HCT116 (cell line): ENCODE data around the gene PPP1R14C. TPM values are rescaled to one million over a fixed set of nuclear protein-coding genes. Genes with fewer than 3 reads are reported as not detected.

Experiments used
- ATAC-seq: fragments of 200-7000 bp; cut with Tn5 transposase; 2 replicates; pipeline ENCODE4 v1.9.1; 2020; ENCODE audit warnings: mild to moderate bottlenecking, moderate library complexity
- BruUV-seq: library from RNA; stranded (reverse); fragments of 400-500 nt; replicated peaks from 2 replicates; lab custom pipeline; 2021; lab: Mats Ljungman, UMichigan
- CTCF ChIA-PET: fragments of 300-600 bp; sonication (Branson Sonifier 250); formaldehyde crosslinking; loops from one replicate; lab custom pipeline; 2021; ENCODE audit warnings: antibody characterized with exemption; lab: Charles Lee
- POLR2A ChIA-PET: fragments of 300-600, 350-600 bp; sonication (Branson Sonifier 250); formaldehyde crosslinking; loops from one replicate; lab custom pipeline; 2021; ENCODE audit warnings: antibody characterized with exemption; lab: Charles Lee
- RAD21 ChIA-PET, 2 experiments: fragments of 300-600 bp; sonication (Branson Sonifier 250); formaldehyde crosslinking; loops; one replicate each; lab custom pipeline; 2023; ENCODE audit warnings: low total read pairs in 2 of 2; ENCODE audit not compliant: uncharacterized antibody in 2 of 2, unreplicated experiment in 2 of 2, low non-redundant PET in 1 of 2; lab: Charles Lee
- DNase-seq: peaks from one replicate; pipeline ENCODE4 v3.0.0-alpha.2; 2010; ENCODE audit warnings: low read depth, low spot score
- H2AFZ ChIP-seq: fragments of 200-600 bp; shearing (Covaris generic), sonication (generic); 2 replicates; pipeline ENCODE4 v1.6.1; 2017; ENCODE audit warnings: low read depth, mixed run types, mixed read lengths, antibody characterized with exemption, low read length; ENCODE audit not compliant: poor library complexity, severe bottlenecking
- H3K27ac ChIP-seq: 2 replicates; pipeline ENCODE4 v1.5.1; 2012; ENCODE audit warnings: low read depth, low read length
- H3K27me3 ChIP-seq: fragments of 200-600 bp; sonication (generic); 2 replicates; pipeline ENCODE4 v1.6.1; 2016; ENCODE audit warnings: mixed run types, low read length, mixed read lengths; ENCODE audit not compliant: insufficient read depth
- H3K36me3 ChIP-seq, 2 experiments: fragments of 200-500 bp in 1 of 2; fragments of 200-600 bp in 1 of 2; sonication (Bioruptor generic) in 1 of 2; sonication (generic) in 1 of 2; 2 replicates each; pipeline versions ENCODE4 v1.5.1 to v1.6.1; 2014 to 2016; ENCODE audit warnings: low read length in 2 of 2, inconsistent platforms in 1 of 2, mixed read lengths in 1 of 2, mixed run types in 1 of 2; ENCODE audit not compliant: insufficient read depth in 2 of 2, control insufficient read depth in 1 of 2
- H3K4me1 ChIP-seq, 2 experiments: fragments of 200-600 bp in 1 of 2; sonication (generic) in 1 of 2; 2 replicates each; pipeline versions ENCODE4 v1.5.1 to v1.6.1; 2012 to 2017; ENCODE audit warnings: low read length in 2 of 2, inconsistent platforms in 1 of 2, mild to moderate bottlenecking in 1 of 2, mixed read lengths in 1 of 2, mixed run types in 1 of 2, moderate library complexity in 1 of 2; ENCODE audit not compliant: insufficient read depth in 2 of 2, control insufficient read depth in 1 of 2
- H3K4me2 ChIP-seq: fragments of 200-600 bp; sonication (generic); 2 replicates; pipeline ENCODE4 v1.6.1; 2017; ENCODE audit warnings: mixed run types, low read length, mixed read lengths
- H3K4me3 ChIP-seq, 2 experiments: fragments of 200-600 bp in 1 of 2; sonication (generic) in 1 of 2; replicated peaks in 1 of 2; 2 replicates each; pipeline ENCODE4 v1.5.1; 2011 to 2016; ENCODE audit warnings: low read length in 2 of 2, control low read depth in 1 of 2, low read depth in 1 of 2, mild to moderate bottlenecking in 1 of 2, mixed read lengths in 1 of 2, mixed run types in 1 of 2
- H3K79me2 ChIP-seq: fragments of 200-600 bp; sonication (generic); 2 replicates; pipeline ENCODE4 v1.6.1; 2017; ENCODE audit warnings: mild to moderate bottlenecking, mixed run types, low read length, moderate library complexity, mixed read lengths; ENCODE audit not compliant: insufficient read depth
- H3K9ac ChIP-seq: fragments of 200-600 bp; sonication (generic); 2 replicates; pipeline ENCODE4 v1.6.1; 2016; ENCODE audit warnings: low read length, mixed read lengths
- H3K9me2 ChIP-seq: fragments of 200-600 bp; sonication (generic), shearing (Covaris generic); 2 replicates; pipeline ENCODE4 v1.6.1; 2017; ENCODE audit warnings: mixed run types, mild to moderate bottlenecking, moderate library complexity; ENCODE audit not compliant: insufficient read depth
- H3K9me3 ChIP-seq, 2 experiments: fragments of 200-500 bp in 1 of 2; fragments of 200-600 bp in 1 of 2; sonication (Bioruptor generic) in 1 of 2; sonication (generic) in 1 of 2; 2 replicates each; pipeline ENCODE4 v1.6.1; 2014 to 2017; ENCODE audit warnings: low read length in 2 of 2, mixed read lengths in 2 of 2, inconsistent platforms in 1 of 2, low read depth in 1 of 2, mild to moderate bottlenecking in 1 of 2, mixed run types in 1 of 2, moderate library complexity in 1 of 2; ENCODE audit not compliant: control insufficient read depth in 1 of 2, insufficient read depth in 1 of 2
- H4K20me1 ChIP-seq: fragments of 200-600 bp; sonication (generic), shearing (Covaris generic); 2 replicates; pipeline ENCODE4 v1.6.1; 2017; ENCODE audit warnings: mixed run types, mild to moderate bottlenecking, moderate library complexity; ENCODE audit not compliant: insufficient read depth
- CEBPB ChIP-seq: IDR thresholded peaks from 2 replicates; pipeline ENCODE4 v1.6.1; 2012; ENCODE audit warnings: low read depth
- CTCF ChIP-seq, 3 experiments: fragments of 200-600 bp in 1 of 3; sonication (generic) in 1 of 3; IDR thresholded peaks in 2 of 3; conservative IDR thresholded peaks in 1 of 3; 2 replicates each; pipeline ENCODE4 v1.5.1; 2012 to 2017; ENCODE audit warnings: low read depth in 2 of 3, low read length in 2 of 3, antibody characterized with exemption in 1 of 3, borderline replicate concordance in 1 of 3, control low read depth in 1 of 3, mild to moderate bottlenecking in 1 of 3, mixed read lengths in 1 of 3, mixed run types in 1 of 3, moderate library complexity in 1 of 3; ENCODE audit not compliant: insufficient read depth in 1 of 3
- ELF1 ChIP-seq: IDR thresholded peaks from 2 replicates; pipeline ENCODE4 v1.6.1; 2012; ENCODE audit warnings: low read depth, borderline replicate concordance
- EZH2 ChIP-seq: fragments of 200-600 bp; sonication (generic); IDR thresholded peaks from 2 replicates; pipeline ENCODE4 v1.6.1; 2017; ENCODE audit warnings: antibody characterized with exemption, mixed run types
- EZH2phosphoT487 ChIP-seq: fragments of 200-600 bp; IDR thresholded peaks from 2 replicates; pipeline ENCODE4 v1.6.1; 2018; ENCODE audit warnings: antibody characterized with exemption, borderline replicate concordance
- JUND ChIP-seq: IDR thresholded peaks from 2 replicates; pipeline ENCODE4 v1.6.1; 2012
- REST ChIP-seq: IDR thresholded peaks from 2 replicates; pipeline ENCODE4 v1.6.1; 2012; ENCODE audit warnings: low read depth
- SIN3A ChIP-seq: IDR thresholded peaks from 2 replicates; pipeline ENCODE4 v1.6.1; 2012; ENCODE audit warnings: low read depth
- SRF ChIP-seq: IDR thresholded peaks from 2 replicates; pipeline ENCODE4 v1.6.1; 2012; ENCODE audit warnings: low read depth
- TCF7L2 ChIP-seq: IDR thresholded peaks from 2 replicates; pipeline ENCODE4 v1.7.0; 2011; ENCODE audit warnings: borderline replicate concordance, inconsistent platforms; ENCODE audit not compliant: insufficient read depth, insufficient read length; ENCODE audit errors: extremely low read depth
- YY1 ChIP-seq: IDR thresholded peaks from 2 replicates; pipeline ENCODE4 v1.6.1; 2011; ENCODE audit warnings: low read length, low read depth, moderate library complexity, mild to moderate bottlenecking; ENCODE audit not compliant: insufficient replicate concordance; ENCODE audit errors: extremely low read depth
- ZBTB33 ChIP-seq: IDR thresholded peaks from 2 replicates; pipeline ENCODE4 v1.6.1; 2011; ENCODE audit warnings: mild to moderate bottlenecking, low read length, moderate library complexity; ENCODE audit not compliant: insufficient replicate concordance; ENCODE audit errors: extremely low read depth
- ZNF274 ChIP-seq: fragments of 200-500 bp; sonication (Bioruptor generic); IDR thresholded peaks from 2 replicates; pipeline ENCODE4 v1.6.1; 2014; ENCODE audit warnings: mild to moderate bottlenecking, low read depth, low read length, inconsistent platforms
- intact Hi-C: fragments of 100-400 bp; cut with micrococcal nuclease; formaldehyde crosslinking; loops from 2 replicates; pipeline ENCODE4 v1.10.0; 2022
- total RNA-seq: library from RNA; stranded (reverse); gene quantifications from one replicate; pipeline ENCODE4 v1.2.1, GENCODE V29; 2021; ENCODE audit not compliant: unreplicated experiment
- TF ChIP-seq, protein P1 (sequence below): IDR thresholded peaks from 2 replicates; pipeline ENCODE4 v1.6.1; 2012

Gene PPP1R14C
- total RNA-seq, 1 experiment from 2014 or later = 7.8 TPM

- no peak for TF ChIP-seq ELF1
- TF ChIP-seq ZNF274 = no peak
- no peak for TF ChIP-seq JUND
- TF ChIP-seq, protein P1, sequence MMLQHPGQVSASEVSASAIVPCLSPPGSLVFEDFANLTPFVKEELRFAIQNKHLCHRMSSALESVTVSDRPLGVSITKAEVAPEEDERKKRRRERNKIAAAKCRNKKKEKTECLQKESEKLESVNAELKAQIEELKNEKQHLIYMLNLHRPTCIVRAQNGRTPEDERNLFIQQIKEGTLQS = no peak
- no peak for TF ChIP-seq YY1
- no peak for TF ChIP-seq EZH2
- no peak for TF ChIP-seq CEBPB
- no peak for TF ChIP-seq TCF7L2
Observed at GRCh38 chr6:150271501-150272263, 128.8 kb downstream of the PPP1R14C start (continued).

- H3K9me2 ChIP-seq = no peaks in the 10 kb centered on the region
- no peaks in the 10 kb centered on the region for H3K9me3 ChIP-seq
- BruUV-seq = no TSS peak
- CTCF ChIA-PET = no interaction called here
- DNase-seq (no peak), ATAC-seq (peak; percentile 41)
- H3K9ac ChIP-seq = 0 out of 2 replicates have a peak overlapping the region, but pooled peaks have one; percentile 24
- no peaks in the 10 kb centered on the region for H3K79me2 ChIP-seq
- RAD21 ChIA-PET = no interaction called here
- H3K4me3 ChIP-seq = peak overlapping the region in 1 of 2 experiments; percentile 16; a peak in 2 of 4 replicates
- H3K36me3 ChIP-seq = no peaks in the 10 kb centered on the region
- intact Hi-C loops = no loop called here
- H3K4me1 ChIP-seq = peaks cover 19 to 57% of the 10 kb centered on the region in 2 experiments
- POLR2A ChIA-PET = interaction anchor here (0.9 to 1.2 kb wide), 2 partner anchors 21 to 91 kb away, joined by 3 read pairs; no protein-coding TSS in a partner anchor
- peak overlapping the region; percentile 66 for H3K4me2 ChIP-seq
- no peak overlapping the region for H3K27ac ChIP-seq
- H4K20me1 ChIP-seq = no peaks in the 10 kb centered on the region
- H2AFZ ChIP-seq = peak overlapping the region; percentile 61
- H3K27me3 ChIP-seq = no peaks in the 10 kb centered on the region
- TF ChIP-seq YY1 = no peak
- TF ChIP-seq SIN3A = no peak
- no peak for TF ChIP-seq SRF
- TF ChIP-seq CTCF (IDR thresholded peaks at IDR 0.05 in 2 of 3, conservative IDR thresholded peaks at IDR 0.05 in 1 of 3; ENCODE audit: borderline replicate concordance in 1 of 3, insufficient read depth in 1 of 3, low read depth in 2 of 3, low read length in 2 of 3) = no peak
- TF ChIP-seq ZBTB33 = no peak
- TF ChIP-seq ZNF274 = no peak
- no peak for TF ChIP-seq EZH2phosphoT487
- TF ChIP-seq EZH2 = no peak
- no peak for TF ChIP-seq REST
Observed at GRCh38 chr6:150272264-150272975, 129.6 kb downstream of the PPP1R14C start.
